GM12872 (cell line): Measurements from ENCODE around the gene PKP2.

ENCODE experiments used
- TF ChIP-seq, protein P1 (sequence below): IDR thresholded peaks from 3 replicates; pipeline ENCODE4 v1.5.1; 2011; ENCODE audit warnings: low read depth, mild to moderate bottlenecking, low read length, moderate library complexity; ENCODE audit not compliant: insufficient read depth

The PKP2 gene

DNA sequence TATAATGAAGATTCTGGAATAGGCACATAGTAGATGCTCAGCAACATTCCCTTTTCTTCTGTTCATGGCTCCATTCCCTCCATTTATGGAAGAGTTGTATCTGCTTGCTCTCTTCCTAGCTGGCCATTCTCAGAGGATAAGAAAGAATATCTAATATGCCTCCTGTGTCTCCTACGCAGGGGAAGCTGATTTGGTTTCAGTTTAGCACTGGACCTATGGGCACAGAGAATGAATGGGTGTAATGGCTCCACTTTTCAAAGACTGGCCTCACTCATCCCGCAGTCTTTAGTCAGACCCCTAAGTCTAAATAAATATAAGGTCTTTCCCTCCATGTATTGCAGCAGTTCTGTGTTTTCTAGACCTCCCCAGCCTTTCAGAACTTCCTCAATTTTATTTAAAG, 2.0 kb downstream of the PKP2 start:
- TF ChIP-seq, protein P1, sequence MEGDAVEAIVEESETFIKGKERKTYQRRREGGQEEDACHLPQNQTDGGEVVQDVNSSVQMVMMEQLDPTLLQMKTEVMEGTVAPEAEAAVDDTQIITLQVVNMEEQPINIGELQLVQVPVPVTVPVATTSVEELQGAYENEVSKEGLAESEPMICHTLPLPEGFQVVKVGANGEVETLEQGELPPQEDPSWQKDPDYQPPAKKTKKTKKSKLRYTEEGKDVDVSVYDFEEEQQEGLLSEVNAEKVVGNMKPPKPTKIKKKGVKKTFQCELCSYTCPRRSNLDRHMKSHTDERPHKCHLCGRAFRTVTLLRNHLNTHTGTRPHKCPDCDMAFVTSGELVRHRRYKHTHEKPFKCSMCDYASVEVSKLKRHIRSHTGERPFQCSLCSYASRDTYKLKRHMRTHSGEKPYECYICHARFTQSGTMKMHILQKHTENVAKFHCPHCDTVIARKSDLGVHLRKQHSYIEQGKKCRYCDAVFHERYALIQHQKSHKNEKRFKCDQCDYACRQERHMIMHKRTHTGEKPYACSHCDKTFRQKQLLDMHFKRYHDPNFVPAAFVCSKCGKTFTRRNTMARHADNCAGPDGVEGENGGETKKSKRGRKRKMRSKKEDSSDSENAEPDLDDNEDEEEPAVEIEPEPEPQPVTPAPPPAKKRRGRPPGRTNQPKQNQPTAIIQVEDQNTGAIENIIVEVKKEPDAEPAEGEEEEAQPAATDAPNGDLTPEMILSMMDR = no peak

DNA sequence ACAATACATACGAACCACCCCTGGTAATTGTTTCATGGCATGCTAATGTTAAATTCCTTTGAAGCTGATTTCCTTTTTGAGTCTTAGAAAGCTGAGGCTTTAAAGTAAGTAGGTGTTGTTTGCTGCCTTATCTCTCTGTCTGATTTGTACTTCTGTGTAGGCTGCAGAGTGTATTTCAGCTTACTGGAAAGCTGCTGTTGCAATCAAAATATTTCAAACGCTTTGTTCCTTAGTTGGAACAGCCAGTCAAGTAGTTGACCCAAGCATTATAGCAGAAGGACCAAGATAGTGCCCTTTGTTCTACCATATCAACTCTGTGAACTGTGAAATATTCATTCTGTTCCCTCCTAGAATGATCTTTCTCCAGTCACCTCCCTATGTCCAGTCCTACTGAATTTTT, 3.1 kb downstream of the PKP2 start:
- TF ChIP-seq, protein P1 = no peak

GRCh38 chr12:32893043-32893442, 3.5 kb downstream of the PKP2 start:
- TF ChIP-seq, protein P1 = no peak

DNA sequence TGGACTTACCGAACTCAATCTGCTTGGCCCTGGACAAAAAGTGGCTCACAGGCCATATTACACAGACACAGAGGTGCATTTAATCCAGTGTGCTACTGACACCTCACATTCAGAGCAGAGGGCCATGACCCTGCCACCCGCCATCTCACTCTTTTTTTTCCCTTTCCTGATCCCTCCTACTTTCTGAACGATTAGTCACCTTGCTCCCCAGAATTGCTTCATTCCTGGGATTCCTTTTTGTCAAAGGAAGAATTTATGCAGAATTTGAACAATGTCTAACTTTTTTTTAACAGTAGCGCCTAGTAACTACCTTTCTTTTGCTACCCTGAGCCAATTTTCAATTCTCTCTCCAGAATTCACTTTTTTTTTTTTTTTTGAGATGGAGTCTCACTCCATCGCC, 4.6 kb downstream of the PKP2 start:
- TF ChIP-seq, protein P1 = no peak

DNA sequence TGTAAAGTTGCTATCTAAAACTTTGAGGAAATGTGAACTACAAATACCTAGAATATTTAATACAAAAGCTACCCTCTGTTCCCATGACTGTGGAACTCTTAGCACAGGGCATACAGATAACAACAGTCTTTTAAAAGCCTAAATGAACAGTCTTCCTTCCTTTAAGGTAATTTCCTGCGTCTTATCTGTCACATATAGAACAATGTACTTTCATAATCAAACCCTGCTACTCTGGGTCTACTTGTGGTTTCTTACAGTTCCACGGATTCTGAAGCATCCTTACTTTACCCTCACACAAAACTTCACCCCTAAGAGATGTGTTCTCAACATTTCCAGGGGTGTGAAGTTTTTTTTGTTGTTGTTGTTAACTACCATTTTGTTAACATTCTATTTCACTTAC, 5.1 kb downstream of the PKP2 start:
- TF ChIP-seq, protein P1 = no peak

- TF ChIP-seq, protein P1 = no peak
These were observed 7.4 kb downstream of the PKP2 start for GRCh38 chr12:32889011-32889760.

GRCh38 chr12:32887058-32887457, 9.5 kb downstream of the PKP2 start:
- TF ChIP-seq, protein P1 = no peak
